Neutrophil (primary cell): Measurements from ENCODE around the gene LHFPL4.

Source experiments
- H3K27ac ChIP-seq: fragments of 200-600 bp; sonication (generic); 2 replicates; pipeline ENCODE4 v1.5.1; 2016; ENCODE audit warnings: mild to moderate bottlenecking, moderate library complexity
- H3K27me3 ChIP-seq: fragments of 200-600 bp; sonication (generic); 2 replicates; pipeline ENCODE4 v1.6.0; 2016; ENCODE audit warnings: mild to moderate bottlenecking
- H3K36me3 ChIP-seq: fragments of 200-600 bp; sonication (generic); 2 replicates; pipeline ENCODE4 v1.5.1; 2017
- H3K4me1 ChIP-seq, 2 experiments: fragments of 200-600 bp in 1 of 2; sonication (generic) in 1 of 2; 1 replicate in 1 of 2; 2 replicates in 1 of 2; pipeline versions ENCODE4 v1.5.1 to v1.6.1; 2013 to 2016; ENCODE audit warnings: low read depth in 1 of 2, low read length in 1 of 2, mild to moderate bottlenecking in 1 of 2, moderate library complexity in 1 of 2; ENCODE audit not compliant: control insufficient read depth in 1 of 2, insufficient read depth in 1 of 2
- H3K4me3 ChIP-seq, 2 experiments: fragments of 200-600 bp in 1 of 2; sonication (generic) in 1 of 2; 1 replicate in 1 of 2; 2 replicates in 1 of 2; pipeline ENCODE4 v1.5.1; 2013 to 2016; ENCODE audit warnings: low read depth in 1 of 2, low read length in 1 of 2, mild to moderate bottlenecking in 1 of 2, moderate library complexity in 1 of 2
- H3K9me3 ChIP-seq: fragments of 200-600 bp; sonication (generic); 2 replicates; pipeline ENCODE4 v1.5.1; 2016
- CTCF ChIP-seq: fragments of 200-600 bp; sonication (generic); IDR thresholded peaks from 2 replicates; pipeline ENCODE4 v1.5.1; 2016; ENCODE audit warnings: antibody characterized with exemption

Gene LHFPL4

GRCh38 chr3:9514956-9515355, 38.7 kb downstream of the LHFPL4 start:
- Histone ChIP-seq H3K4me1 (no peaks in the 10 kb centered on the region), H3K27me3 (peaks cover 44% of the 10 kb centered on the region), H3K27ac (no peak overlapping the region), H3K36me3 (no peaks in the 10 kb centered on the region), H3K4me3 (no peak overlapping the region), H3K9me3 (no peaks in the 10 kb centered on the region)
- TF ChIP-seq CTCF: no peak

GRCh38 chr3:9514306-9514705, 39.3 kb downstream of the LHFPL4 start:
- Histone ChIP-seq H3K4me1 (no peaks in the 10 kb centered on the region), H3K4me3 (no peak overlapping the region), H3K27ac (no peak overlapping the region), H3K9me3 (no peaks in the 10 kb centered on the region), H3K36me3 (no peaks in the 10 kb centered on the region), H3K27me3 (peaks cover 46% of the 10 kb centered on the region)
- TF ChIP-seq CTCF: no peak

GRCh38 chr3:9512456-9513045, 41.1 kb downstream of the LHFPL4 start:
- no peak for TF ChIP-seq CTCF
- Histone ChIP-seq H3K4me1 (no peaks in the 10 kb centered on the region), H3K9me3 (no peaks in the 10 kb centered on the region), H3K27ac (no peak overlapping the region), H3K36me3 (no peaks in the 10 kb centered on the region), H3K4me3 (no peak overlapping the region), H3K27me3 (peaks cover 50% of the 10 kb centered on the region)

- H3K27ac ChIP-seq: no peak overlapping the region
- no peaks in the 10 kb centered on the region for H3K4me1 ChIP-seq
- H3K36me3 ChIP-seq: no peaks in the 10 kb centered on the region
- peaks cover 38% of the 10 kb centered on the region for H3K27me3 ChIP-seq
- no peak overlapping the region for H3K4me3 ChIP-seq
- H3K9me3 ChIP-seq: no peaks in the 10 kb centered on the region
- no peak for TF ChIP-seq CTCF
These were observed 44.8 kb downstream of the LHFPL4 start for GRCh38 chr3:9508781-9509180.

GRCh38 chr3:9507586-9508578, 45.7 kb downstream of the LHFPL4 start:
- peaks cover 38% of the 10 kb centered on the region for H3K27me3 ChIP-seq
- no peaks in the 10 kb centered on the region for H3K36me3 ChIP-seq
- no peaks in the 10 kb centered on the region for H3K4me1 ChIP-seq
- H3K27ac ChIP-seq: no peak overlapping the region
- no peak for TF ChIP-seq CTCF
- H3K4me3 ChIP-seq: no peak overlapping the region
- H3K9me3 ChIP-seq: no peaks in the 10 kb centered on the region
